HCT116 (cell line): ENCODE data around the gene ZNF358. TPM values are rescaled to one million over a fixed set of nuclear protein-coding genes. Genes with fewer than 3 reads are reported as not detected.
A peak's percentile ranks its signal among the peaks of the same experiment; 100 is the strongest.

Experiments used
- ATAC-seq: fragments of 200-7000 bp; cut with Tn5 transposase; 2 replicates; pipeline ENCODE4 v1.9.1; 2020; ENCODE audit warnings: mild to moderate bottlenecking, moderate library complexity
- BruUV-seq: library from RNA; stranded (reverse); fragments of 400-500 nt; replicated peaks from 2 replicates; lab custom pipeline; 2021; lab: Mats Ljungman, UMichigan
- CTCF ChIA-PET: fragments of 300-600 bp; sonication (Branson Sonifier 250); formaldehyde crosslinking; loops from one replicate; lab custom pipeline; 2021; ENCODE audit warnings: antibody characterized with exemption; lab: Charles Lee
- POLR2A ChIA-PET: fragments of 300-600, 350-600 bp; sonication (Branson Sonifier 250); formaldehyde crosslinking; loops from one replicate; lab custom pipeline; 2021; ENCODE audit warnings: antibody characterized with exemption; lab: Charles Lee
- RAD21 ChIA-PET, 2 experiments: fragments of 300-600 bp; sonication (Branson Sonifier 250); formaldehyde crosslinking; loops; one replicate each; lab custom pipeline; 2023; ENCODE audit warnings: low total read pairs in 2 of 2; ENCODE audit not compliant: uncharacterized antibody in 2 of 2, unreplicated experiment in 2 of 2, low non-redundant PET in 1 of 2; lab: Charles Lee
- DNase-seq: peaks from one replicate; pipeline ENCODE4 v3.0.0-alpha.2; 2010; ENCODE audit warnings: low read depth, low spot score
- H2AFZ ChIP-seq: fragments of 200-600 bp; shearing (Covaris generic), sonication (generic); 2 replicates; pipeline ENCODE4 v1.6.1; 2017; ENCODE audit warnings: low read depth, mixed run types, mixed read lengths, antibody characterized with exemption, low read length; ENCODE audit not compliant: poor library complexity, severe bottlenecking
- H3K27ac ChIP-seq: 2 replicates; pipeline ENCODE4 v1.5.1; 2012; ENCODE audit warnings: low read depth, low read length
- H3K27me3 ChIP-seq: fragments of 200-600 bp; sonication (generic); 2 replicates; pipeline ENCODE4 v1.6.1; 2016; ENCODE audit warnings: mixed run types, low read length, mixed read lengths; ENCODE audit not compliant: insufficient read depth
- H3K36me3 ChIP-seq, 2 experiments: fragments of 200-500 bp in 1 of 2; fragments of 200-600 bp in 1 of 2; sonication (Bioruptor generic) in 1 of 2; sonication (generic) in 1 of 2; 2 replicates each; pipeline versions ENCODE4 v1.5.1 to v1.6.1; 2014 to 2016; ENCODE audit warnings: low read length in 2 of 2, inconsistent platforms in 1 of 2, mixed read lengths in 1 of 2, mixed run types in 1 of 2; ENCODE audit not compliant: insufficient read depth in 2 of 2, control insufficient read depth in 1 of 2
- H3K4me1 ChIP-seq, 2 experiments: fragments of 200-600 bp in 1 of 2; sonication (generic) in 1 of 2; 2 replicates each; pipeline versions ENCODE4 v1.5.1 to v1.6.1; 2012 to 2017; ENCODE audit warnings: low read length in 2 of 2, inconsistent platforms in 1 of 2, mild to moderate bottlenecking in 1 of 2, mixed read lengths in 1 of 2, mixed run types in 1 of 2, moderate library complexity in 1 of 2; ENCODE audit not compliant: insufficient read depth in 2 of 2, control insufficient read depth in 1 of 2
- H3K4me2 ChIP-seq: fragments of 200-600 bp; sonication (generic); 2 replicates; pipeline ENCODE4 v1.6.1; 2017; ENCODE audit warnings: mixed run types, low read length, mixed read lengths
- H3K4me3 ChIP-seq, 2 experiments: fragments of 200-600 bp in 1 of 2; sonication (generic) in 1 of 2; replicated peaks in 1 of 2; 2 replicates each; pipeline ENCODE4 v1.5.1; 2011 to 2016; ENCODE audit warnings: low read length in 2 of 2, control low read depth in 1 of 2, low read depth in 1 of 2, mild to moderate bottlenecking in 1 of 2, mixed read lengths in 1 of 2, mixed run types in 1 of 2
- H3K79me2 ChIP-seq: fragments of 200-600 bp; sonication (generic); 2 replicates; pipeline ENCODE4 v1.6.1; 2017; ENCODE audit warnings: mild to moderate bottlenecking, mixed run types, low read length, moderate library complexity, mixed read lengths; ENCODE audit not compliant: insufficient read depth
- H3K9ac ChIP-seq: fragments of 200-600 bp; sonication (generic); 2 replicates; pipeline ENCODE4 v1.6.1; 2016; ENCODE audit warnings: low read length, mixed read lengths
- H3K9me2 ChIP-seq: fragments of 200-600 bp; sonication (generic), shearing (Covaris generic); 2 replicates; pipeline ENCODE4 v1.6.1; 2017; ENCODE audit warnings: mixed run types, mild to moderate bottlenecking, moderate library complexity; ENCODE audit not compliant: insufficient read depth
- H3K9me3 ChIP-seq, 2 experiments: fragments of 200-500 bp in 1 of 2; fragments of 200-600 bp in 1 of 2; sonication (Bioruptor generic) in 1 of 2; sonication (generic) in 1 of 2; 2 replicates each; pipeline ENCODE4 v1.6.1; 2014 to 2017; ENCODE audit warnings: low read length in 2 of 2, mixed read lengths in 2 of 2, inconsistent platforms in 1 of 2, low read depth in 1 of 2, mild to moderate bottlenecking in 1 of 2, mixed run types in 1 of 2, moderate library complexity in 1 of 2; ENCODE audit not compliant: control insufficient read depth in 1 of 2, insufficient read depth in 1 of 2
- H4K20me1 ChIP-seq: fragments of 200-600 bp; sonication (generic), shearing (Covaris generic); 2 replicates; pipeline ENCODE4 v1.6.1; 2017; ENCODE audit warnings: mixed run types, mild to moderate bottlenecking, moderate library complexity; ENCODE audit not compliant: insufficient read depth
- ATF3 ChIP-seq: IDR thresholded peaks from 2 replicates; pipeline ENCODE4 v1.6.1; 2012
- CEBPB ChIP-seq: IDR thresholded peaks from 2 replicates; pipeline ENCODE4 v1.6.1; 2012; ENCODE audit warnings: low read depth
- CTCF ChIP-seq, 3 experiments: fragments of 200-600 bp in 1 of 3; sonication (generic) in 1 of 3; IDR thresholded peaks in 2 of 3; conservative IDR thresholded peaks in 1 of 3; 2 replicates each; pipeline ENCODE4 v1.5.1; 2012 to 2017; ENCODE audit warnings: low read depth in 2 of 3, low read length in 2 of 3, antibody characterized with exemption in 1 of 3, borderline replicate concordance in 1 of 3, control low read depth in 1 of 3, mild to moderate bottlenecking in 1 of 3, mixed read lengths in 1 of 3, mixed run types in 1 of 3, moderate library complexity in 1 of 3; ENCODE audit not compliant: insufficient read depth in 1 of 3
- EGR1 ChIP-seq: IDR thresholded peaks from 2 replicates; pipeline ENCODE4 v1.6.1; 2012; ENCODE audit warnings: low read depth
- ELF1 ChIP-seq: IDR thresholded peaks from 2 replicates; pipeline ENCODE4 v1.6.1; 2012; ENCODE audit warnings: low read depth, borderline replicate concordance
- EZH2 ChIP-seq: fragments of 200-600 bp; sonication (generic); IDR thresholded peaks from 2 replicates; pipeline ENCODE4 v1.6.1; 2017; ENCODE audit warnings: antibody characterized with exemption, mixed run types
- EZH2phosphoT487 ChIP-seq: fragments of 200-600 bp; IDR thresholded peaks from 2 replicates; pipeline ENCODE4 v1.6.1; 2018; ENCODE audit warnings: antibody characterized with exemption, borderline replicate concordance
- FOSL1 ChIP-seq: IDR thresholded peaks from 2 replicates; pipeline ENCODE4 v1.6.1; 2012; ENCODE audit warnings: low read depth
- JUND ChIP-seq: IDR thresholded peaks from 2 replicates; pipeline ENCODE4 v1.6.1; 2012
- MAX ChIP-seq: IDR thresholded peaks from 2 replicates; pipeline ENCODE4 v1.6.1; 2012
- POLR2A ChIP-seq: IDR thresholded peaks from 2 replicates; pipeline ENCODE4 v1.7.0; 2011; ENCODE audit warnings: borderline replicate concordance; ENCODE audit not compliant: insufficient read depth, insufficient read length; ENCODE audit errors: extremely low read depth
- POLR2AphosphoS5 ChIP-seq: IDR thresholded peaks from 2 replicates; pipeline ENCODE4 v1.6.1; 2011; ENCODE audit warnings: mild to moderate bottlenecking, low read depth, low read length, moderate library complexity
- RAD21 ChIP-seq: IDR thresholded peaks from 2 replicates; pipeline ENCODE4 v1.6.1; 2012; ENCODE audit warnings: low read depth, mild to moderate bottlenecking
- REST ChIP-seq: IDR thresholded peaks from 2 replicates; pipeline ENCODE4 v1.6.1; 2012; ENCODE audit warnings: low read depth
- SIN3A ChIP-seq: IDR thresholded peaks from 2 replicates; pipeline ENCODE4 v1.6.1; 2012; ENCODE audit warnings: low read depth
- SP1 ChIP-seq: IDR thresholded peaks from 2 replicates; pipeline ENCODE4 v1.6.1; 2012; ENCODE audit warnings: low read depth
- SRF ChIP-seq: IDR thresholded peaks from 2 replicates; pipeline ENCODE4 v1.6.1; 2012; ENCODE audit warnings: low read depth
- TCF7L2 ChIP-seq: IDR thresholded peaks from 2 replicates; pipeline ENCODE4 v1.7.0; 2011; ENCODE audit warnings: borderline replicate concordance, inconsistent platforms; ENCODE audit not compliant: insufficient read depth, insufficient read length; ENCODE audit errors: extremely low read depth
- ZBTB33 ChIP-seq: IDR thresholded peaks from 2 replicates; pipeline ENCODE4 v1.6.1; 2011; ENCODE audit warnings: mild to moderate bottlenecking, low read length, moderate library complexity; ENCODE audit not compliant: insufficient replicate concordance; ENCODE audit errors: extremely low read depth
- ZFX ChIP-seq: fragments of 450-650 bp; IDR thresholded peaks from 2 replicates; pipeline ENCODE4 v1.6.1; 2017
- intact Hi-C: fragments of 100-400 bp; cut with micrococcal nuclease; formaldehyde crosslinking; loops from 2 replicates; pipeline ENCODE4 v1.10.0; 2022
- total RNA-seq: library from RNA; stranded (reverse); gene quantifications from one replicate; pipeline ENCODE4 v1.2.1, GENCODE V29; 2021; ENCODE audit not compliant: unreplicated experiment

Gene ZNF358
- total RNA-seq, 1 experiment from 2014 or later, result 20.7 TPM

- no peak for TF ChIP-seq CEBPB
- no peak for TF ChIP-seq FOSL1
- TF ChIP-seq ZBTB33, result no peak
- TF ChIP-seq EZH2, result no peak
- no peak for TF ChIP-seq ELF1
- no peak for TF ChIP-seq REST
- TF ChIP-seq RAD21, result no peak
- TF ChIP-seq POLR2AphosphoS5, result no peak
- no peak for TF ChIP-seq CTCF (IDR thresholded peaks at IDR 0.05 in 2 of 3, conservative IDR thresholded peaks at IDR 0.05 in 1 of 3; ENCODE audit: borderline replicate concordance in 1 of 3, insufficient read depth in 1 of 3, low read depth in 2 of 3, low read length in 2 of 3)
- no peak for TF ChIP-seq MAX
- no peak for TF ChIP-seq SP1
- TF ChIP-seq TCF7L2, result no peak
- TF ChIP-seq POLR2A, result no peak
- TF ChIP-seq JUND, result no peak
- TF ChIP-seq ATF3, result no peak
- no peak; the same call in none of the 2 replicates for TF ChIP-seq ZFX
- TF ChIP-seq SIN3A, result no peak
- TF ChIP-seq SRF, result no peak
- no peak for TF ChIP-seq EZH2phosphoT487
- no peak for TF ChIP-seq EGR1
- Histone ChIP-seq H3K4me2 (peak overlapping the region; percentile 82), H3K27me3 (no peaks in the 10 kb centered on the region), H2AFZ (no peak overlapping the region), H3K4me1 (peaks cover 6 to 20% of the 10 kb centered on the region in 2 experiments), H3K9me2 (no peaks in the 10 kb centered on the region), H3K36me3 (no peaks in the 10 kb centered on the region), H4K20me1 (no peaks in the 10 kb centered on the region), H3K9me3 (no peaks in the 10 kb centered on the region), H3K79me2 (no peaks in the 10 kb centered on the region), H3K4me3 (peak overlapping the region; percentile 50 to 54), H3K27ac (no peak overlapping the region; the same call in 1 of the 2 replicates), H3K9ac (peak overlapping the region; percentile 49)
- intact Hi-C loops, result no loop called here
- no TSS peak for BruUV-seq
- DNase-seq (no peak), ATAC-seq (peak; percentile 9; the same call in 1 of the 2 replicates)
- CTCF ChIA-PET, result interaction anchor here (0.9 kb wide), 1 partner anchor 52 kb away, joined by 3 read pairs; no protein-coding TSS in a partner anchor
- POLR2A ChIA-PET, result interaction anchor here (2.3 kb wide), 1 partner anchor 10 kb away, joined by 9 read pairs; no protein-coding TSS in a partner anchor
- RAD21 ChIA-PET, result interaction anchor here in 1 of 2 experiments (0.6 kb wide), 1 partner anchor 35 kb away, joined by 3 read pairs; no protein-coding TSS in a partner anchor
Observed at GRCh38 chr19:7516333-7516732, 430 bp downstream of the ZNF358 start.
